ENCODE data around the gene RAMACL.

- TF ChIP-seq CTCF (IDR thresholded peaks at IDR 0.05): no peak
- no peak for TF ChIP-seq POLR2A (IDR thresholded peaks at IDR 0.05)
Measured at GRCh38 chr6:166632731-166633130, 46.3 kb upstream of the RAMACL start.
